Measurements from ENCODE around the gene KLHL15. TPM values are rescaled to one million over a fixed set of nuclear protein-coding genes. Genes with fewer than 3 reads are reported as not detected.

KLHL15 gene
- total and polyA plus RNA-seq, 8 donors = 5.8 to 15.1 (median 13.9) TPM

DNA sequence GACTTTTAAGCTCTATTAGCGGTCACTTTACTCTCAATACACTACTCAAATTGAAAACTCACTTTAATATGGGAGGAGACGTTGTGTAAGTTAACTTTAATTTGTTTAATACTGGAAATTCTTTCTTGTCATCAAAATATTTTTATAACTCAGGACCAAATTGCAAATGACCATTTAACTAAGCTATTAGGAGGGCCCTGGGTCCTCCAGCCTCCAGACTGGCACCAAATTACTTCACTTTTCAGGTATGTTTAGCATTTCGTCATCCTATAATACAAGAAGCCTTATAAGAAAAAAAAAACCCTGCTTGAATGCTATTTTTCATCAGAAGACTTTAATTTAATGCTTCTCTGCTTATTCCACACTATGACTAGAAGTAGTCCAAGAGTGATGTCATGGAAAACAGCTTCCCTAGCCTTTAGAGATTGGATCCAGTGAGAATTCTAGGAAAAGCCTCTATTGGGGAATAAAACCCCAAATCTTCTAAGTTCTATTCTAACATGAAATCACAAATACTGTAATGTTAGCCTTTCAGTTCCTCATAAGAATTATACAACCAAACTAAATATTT is 6.6 kb downstream of the KLHL15 start:
- Histone ChIP-seq H3K36me3 (no peaks in the 10 kb centered on the region), H3K9me3 (no peaks in the 10 kb centered on the region), H3K27ac (no peak overlapping the region), H3K27me3 (peaks cover 0 to 31% of the 10 kb centered on the region in 2 donors), H3K4me3 (no peak overlapping the region), H3K4me1 (peaks cover 0 to 6% of the 10 kb centered on the region in 2 donors)
- DNase-seq = no peak
- TF ChIP-seq, protein P1, sequence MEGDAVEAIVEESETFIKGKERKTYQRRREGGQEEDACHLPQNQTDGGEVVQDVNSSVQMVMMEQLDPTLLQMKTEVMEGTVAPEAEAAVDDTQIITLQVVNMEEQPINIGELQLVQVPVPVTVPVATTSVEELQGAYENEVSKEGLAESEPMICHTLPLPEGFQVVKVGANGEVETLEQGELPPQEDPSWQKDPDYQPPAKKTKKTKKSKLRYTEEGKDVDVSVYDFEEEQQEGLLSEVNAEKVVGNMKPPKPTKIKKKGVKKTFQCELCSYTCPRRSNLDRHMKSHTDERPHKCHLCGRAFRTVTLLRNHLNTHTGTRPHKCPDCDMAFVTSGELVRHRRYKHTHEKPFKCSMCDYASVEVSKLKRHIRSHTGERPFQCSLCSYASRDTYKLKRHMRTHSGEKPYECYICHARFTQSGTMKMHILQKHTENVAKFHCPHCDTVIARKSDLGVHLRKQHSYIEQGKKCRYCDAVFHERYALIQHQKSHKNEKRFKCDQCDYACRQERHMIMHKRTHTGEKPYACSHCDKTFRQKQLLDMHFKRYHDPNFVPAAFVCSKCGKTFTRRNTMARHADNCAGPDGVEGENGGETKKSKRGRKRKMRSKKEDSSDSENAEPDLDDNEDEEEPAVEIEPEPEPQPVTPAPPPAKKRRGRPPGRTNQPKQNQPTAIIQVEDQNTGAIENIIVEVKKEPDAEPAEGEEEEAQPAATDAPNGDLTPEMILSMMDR (IDR thresholded peaks at IDR 0.05) = no peak
- intact Hi-C loops (cut with DNase I) = no loop called here
- no peak for ATAC-seq

DNA sequence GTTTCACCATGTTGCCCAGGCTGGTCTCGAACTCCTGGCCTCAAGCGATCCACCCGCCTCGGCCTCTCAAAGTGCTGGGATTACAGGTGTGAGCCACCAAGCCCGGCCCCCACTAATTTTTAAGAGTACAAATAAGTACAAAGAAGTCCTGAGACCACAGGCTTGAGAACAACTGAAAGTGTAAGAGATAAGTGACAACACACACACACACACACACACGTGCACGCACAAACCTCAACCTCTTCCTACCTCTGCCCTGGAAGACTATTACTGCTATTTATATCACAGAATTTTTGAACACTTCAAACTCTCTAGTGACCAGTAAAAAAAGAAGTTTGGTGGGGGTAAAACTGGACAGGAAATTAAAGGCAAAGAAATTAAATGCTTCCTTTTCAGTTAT is 7.5 kb downstream of the KLHL15 start:
- Histone ChIP-seq H3K27me3 (peaks cover 0 to 31% of the 10 kb centered on the region in 2 donors), H3K27ac (no peak overlapping the region), H3K4me3 (no peak overlapping the region), H3K4me1 (peaks cover 0 to 6% of the 10 kb centered on the region in 2 donors), H3K9me3 (no peaks in the 10 kb centered on the region), H3K36me3 (no peaks in the 10 kb centered on the region)
- ATAC-seq = no peak
- DNase-seq = no peak
- TF ChIP-seq, protein P1 (IDR thresholded peaks at IDR 0.05) = no peak
- intact Hi-C loops (cut with DNase I) = no loop called here

DNA sequence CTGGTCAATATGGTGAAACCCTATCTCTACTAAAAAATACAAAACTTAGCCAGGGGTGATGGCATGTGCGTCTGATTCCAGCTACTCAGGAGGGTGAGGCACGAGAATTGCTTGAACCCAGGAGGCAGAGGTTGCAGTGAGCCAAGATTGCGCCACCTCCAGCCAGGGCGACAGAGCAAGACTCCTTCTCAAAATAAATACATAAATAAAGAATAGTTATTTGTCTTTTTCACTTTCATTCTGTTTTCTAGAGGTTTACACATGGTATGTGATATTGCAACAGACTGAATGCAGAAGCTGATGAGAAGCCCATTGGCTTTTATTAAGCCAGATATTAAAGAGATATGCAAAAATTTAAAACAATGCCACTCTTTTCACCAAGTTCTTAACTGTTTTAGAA is 8.2 kb downstream of the KLHL15 start:
- H3K36me3 ChIP-seq = no peaks in the 10 kb centered on the region
- no peak for ATAC-seq
- H3K4me3 ChIP-seq = no peak overlapping the region
- no peaks in the 10 kb centered on the region for H3K9me3 ChIP-seq
- peaks cover 0 to 31% of the 10 kb centered on the region in 2 donors for H3K27me3 ChIP-seq
- TF ChIP-seq, protein P1 (IDR thresholded peaks at IDR 0.05) = no peak
- no peak overlapping the region for H3K27ac ChIP-seq
- intact Hi-C loops (cut with DNase I) = no loop called here
- peaks cover 0 to 6% of the 10 kb centered on the region in 2 donors for H3K4me1 ChIP-seq
- DNase-seq = no peak

DNA sequence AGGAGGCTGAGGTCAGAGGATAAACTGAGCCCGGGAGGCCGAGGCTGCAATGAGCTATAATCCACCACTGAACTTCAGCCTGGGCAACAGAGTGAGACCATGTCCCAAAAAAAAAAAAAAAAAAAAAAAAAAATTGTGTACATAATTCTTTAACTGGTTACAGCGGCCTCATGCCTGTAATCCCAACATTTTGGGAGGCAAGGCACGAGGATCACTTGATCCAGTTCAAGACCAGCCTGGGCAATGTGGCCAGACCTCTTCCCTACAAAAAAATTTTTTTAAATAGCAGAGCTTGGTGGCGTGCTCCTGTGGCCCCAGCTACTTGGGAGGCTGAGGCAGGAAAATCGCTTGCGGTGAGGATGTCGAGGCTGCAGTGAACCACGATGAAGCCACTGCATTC is 9.3 kb downstream of the KLHL15 start:
- DNase-seq = no peak
- H3K27me3 ChIP-seq = peaks cover 0 to 25% of the 10 kb centered on the region in 2 donors
- H3K4me1 ChIP-seq = peaks cover 0 to 6% of the 10 kb centered on the region in 2 donors
- TF ChIP-seq, protein P1 (IDR thresholded peaks at IDR 0.05) = no peak
- intact Hi-C loops (cut with DNase I) = no loop called here
- ATAC-seq = no peak
- H3K4me3 ChIP-seq = no peak overlapping the region
- H3K27ac ChIP-seq = no peak overlapping the region
- H3K9me3 ChIP-seq = no peaks in the 10 kb centered on the region
- H3K36me3 ChIP-seq = no peaks in the 10 kb centered on the region

DNA sequence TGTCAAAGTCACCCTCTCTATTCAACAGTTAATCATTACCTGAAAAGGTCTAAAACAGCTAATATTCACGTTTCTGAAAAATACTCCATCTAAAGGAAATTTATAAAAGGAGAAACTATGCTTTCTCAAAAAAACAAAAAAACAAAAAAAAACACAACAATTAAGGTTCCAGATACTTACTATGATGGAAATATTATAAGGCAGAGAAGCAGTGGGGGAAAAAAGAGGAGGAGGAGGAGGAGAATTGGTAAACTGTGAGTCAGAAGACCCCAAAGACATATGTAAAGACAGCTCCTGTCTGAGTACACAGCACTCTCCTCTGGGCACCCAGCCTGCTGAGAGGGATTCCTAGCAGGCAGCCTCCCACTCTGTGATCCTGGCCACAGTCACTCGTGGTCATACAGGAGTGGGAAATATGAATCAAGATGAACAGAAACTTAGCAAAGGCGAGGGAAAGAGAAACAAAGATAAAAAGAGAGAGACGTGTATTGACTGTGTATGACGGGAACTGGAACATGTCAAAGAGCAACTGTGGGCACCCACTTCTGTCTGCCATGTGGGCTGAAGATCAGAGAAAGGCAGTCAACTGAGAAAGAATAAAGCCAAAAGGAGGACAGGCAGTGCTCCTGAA is 12.5 kb downstream of the KLHL15 start:
- Histone ChIP-seq H3K27ac (no peak overlapping the region), H3K9me3 (no peaks in the 10 kb centered on the region), H3K4me1 (no peaks in the 10 kb centered on the region), H3K4me3 (no peak overlapping the region), H3K36me3 (no peaks in the 10 kb centered on the region), H3K27me3 (peaks cover 0 to 13% of the 10 kb centered on the region in 2 donors)
- DNase-seq = no peak
- intact Hi-C loops (cut with DNase I) = no loop called here
- TF ChIP-seq, protein P1 (IDR thresholded peaks at IDR 0.05) = no peak
- no peak for ATAC-seq

All from left lung (tissue), 10 donors.